ENCODE data around the gene PLEKHO2. TPM values are rescaled to one million over a fixed set of nuclear protein-coding genes. Genes with fewer than 3 reads are reported as not detected.
A peak's percentile ranks its signal among the peaks of the same experiment; 100 is the strongest.

The PLEKHO2 gene
- total and polyA plus RNA-seq, 10 of the 15 experiments (the other 5 are each of a cell fraction or from before 2014, with no cell fraction given), result 1.4 to 25.6 (median 20.5) TPM

GRCh38 chr15:64825431-64826294 lies 16.1 kb upstream of the PLEKHO2 start, which contains the start of gene PIF1 (continued):
- peak; percentile 57; the same call in 1 of the 2 replicates for TF ChIP-seq MLLT1 (IDR thresholded peaks at IDR 0.05)
- 0 out of 2 replicates have a peak, but pooled peaks have one; percentile 14 for TF ChIP-seq IRF3 (IDR thresholded peaks at IDR 0.05)
- TF ChIP-seq SKIL (IDR thresholded peaks at IDR 0.05; ENCODE audit: low read depth, poor library complexity, severe bottlenecking), result peak; percentile 72
- peak; percentile 19; the same call in 1 of the 2 replicates for TF ChIP-seq MTA2 (IDR thresholded peaks at IDR 0.05; ENCODE audit: low read depth)
- no peak for TF ChIP-seq SREBF2 (IDR thresholded peaks at IDR 0.05; ENCODE audit: low read length)
- TF ChIP-seq ZNF217 (IDR thresholded peaks at IDR 0.05), result no peak
- no peak for TF ChIP-seq GATAD2B (conservative IDR thresholded peaks at IDR 0.05; ENCODE audit: low read depth)
- TF ChIP-seq ZZZ3 (IDR thresholded peaks at IDR 0.05; ENCODE audit: control insufficient read depth, insufficient read length, low read depth), result no peak
- TF ChIP-seq CEBPZ (IDR thresholded peaks at IDR 0.05; ENCODE audit: low read depth, low read length), result no peak
- TF ChIP-seq ATF2 (IDR thresholded peaks at IDR 0.05; ENCODE audit: low read length), result no peak
- no peak for TF ChIP-seq PAX8 (IDR thresholded peaks at IDR 0.05)
- no peak for TF ChIP-seq SUZ12 (IDR thresholded peaks at IDR 0.05; ENCODE audit: unreplicated experiment)
- TF ChIP-seq KDM1A (IDR thresholded peaks at IDR 0.05; ENCODE audit: borderline replicate concordance), result no peak
- no peak for TF ChIP-seq E2F8 (IDR thresholded peaks at IDR 0.05; ENCODE audit: low read depth, partially characterized antibody)
- TF ChIP-seq CHD4 (IDR thresholded peaks at IDR 0.05), result no peak
